ENCODE measurements around the gene SFT2D2.

SFT2D2 gene

DNA sequence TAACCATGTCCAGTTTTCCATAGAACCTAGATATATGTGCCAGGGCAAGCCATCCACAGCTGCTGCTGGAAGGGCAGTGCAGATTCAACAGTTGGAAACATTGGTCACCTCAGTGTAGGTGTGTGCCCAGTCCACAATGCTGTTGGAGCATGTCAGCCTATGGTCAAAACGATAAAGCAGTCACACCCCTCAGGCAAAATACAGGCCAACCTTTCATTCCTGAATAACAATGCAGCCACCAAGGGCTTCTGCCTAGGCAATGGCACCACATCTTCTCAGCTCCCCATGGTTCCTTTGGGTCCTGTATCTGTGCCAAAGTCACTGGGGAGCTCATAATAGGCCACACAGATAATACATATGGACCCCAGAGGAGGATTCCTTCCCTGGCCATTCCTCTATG is 39.8 kb downstream of the SFT2D2 start:
- DNase-seq (ENCODE audit: low read depth, low spot score) = no peak

DNA sequence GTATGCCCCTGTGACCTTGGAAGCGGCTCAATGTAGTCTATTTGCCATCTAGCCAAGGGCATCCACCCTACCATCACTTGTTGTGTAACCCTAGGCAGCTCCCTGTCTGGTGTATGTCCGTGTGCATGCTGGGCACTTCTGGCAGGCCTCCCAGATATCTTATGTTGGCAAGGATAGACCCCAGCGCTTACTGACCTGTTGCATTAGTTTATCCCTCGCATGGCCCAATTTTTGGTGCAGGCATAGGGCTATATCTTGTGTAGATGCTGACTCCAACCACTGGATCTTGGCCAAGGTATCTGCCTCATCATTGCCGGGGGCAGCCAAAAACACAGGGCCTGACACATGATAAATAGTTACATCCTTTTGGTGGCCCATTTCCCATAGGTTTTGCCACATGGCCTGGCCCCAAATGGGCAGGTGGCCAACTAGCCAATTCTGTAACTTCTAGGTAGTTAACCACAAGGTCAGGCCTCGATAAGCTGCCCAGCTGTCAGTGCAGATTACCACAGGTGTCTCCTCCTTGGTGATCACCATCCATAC is 40.9 kb downstream of the SFT2D2 start:
- DNase-seq (ENCODE audit: low read depth, low spot score) = no peak

DNA sequence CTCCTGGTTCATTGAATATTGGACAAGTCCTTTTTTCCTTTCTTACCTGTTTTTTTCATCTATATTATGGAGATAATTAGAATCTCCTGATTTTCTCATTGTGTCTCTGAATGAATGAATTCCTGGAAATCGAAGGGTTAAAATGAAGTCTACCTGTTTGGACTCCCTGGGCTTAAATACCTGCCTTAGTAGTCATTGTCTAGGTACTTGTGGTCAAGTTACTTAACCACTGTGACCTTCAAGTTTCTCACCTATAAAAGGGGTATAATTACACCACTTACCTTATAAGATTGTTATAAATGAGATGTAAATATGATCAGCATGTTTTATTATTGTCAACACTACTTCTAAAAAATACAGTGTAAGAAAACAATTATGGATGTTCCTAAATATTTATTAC is 45.8 kb downstream of the SFT2D2 start:
- DNase-seq (ENCODE audit: low read depth, low spot score) = no peak

DNA sequence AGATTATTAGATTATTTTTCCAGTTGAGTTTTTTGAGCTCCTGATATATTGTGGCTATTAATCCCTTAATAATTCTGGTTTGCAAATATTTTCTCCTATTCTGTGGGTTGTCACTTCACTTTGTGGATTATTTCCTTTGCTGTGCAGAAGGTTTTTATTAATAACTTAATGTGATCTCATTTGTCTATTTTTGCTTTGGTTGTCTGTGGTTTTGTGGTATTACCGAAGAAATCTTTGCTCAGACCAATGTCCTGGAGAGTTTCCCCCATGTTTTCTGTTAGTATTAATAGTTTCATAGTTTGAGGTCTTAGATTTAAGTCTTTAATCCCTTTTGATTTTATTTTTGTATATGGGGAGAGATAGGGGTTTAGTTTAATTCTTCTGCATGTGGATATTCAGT is 47.8 kb downstream of the SFT2D2 start:
- DNase-seq (ENCODE audit: low read depth, low spot score) = no peak

DNA sequence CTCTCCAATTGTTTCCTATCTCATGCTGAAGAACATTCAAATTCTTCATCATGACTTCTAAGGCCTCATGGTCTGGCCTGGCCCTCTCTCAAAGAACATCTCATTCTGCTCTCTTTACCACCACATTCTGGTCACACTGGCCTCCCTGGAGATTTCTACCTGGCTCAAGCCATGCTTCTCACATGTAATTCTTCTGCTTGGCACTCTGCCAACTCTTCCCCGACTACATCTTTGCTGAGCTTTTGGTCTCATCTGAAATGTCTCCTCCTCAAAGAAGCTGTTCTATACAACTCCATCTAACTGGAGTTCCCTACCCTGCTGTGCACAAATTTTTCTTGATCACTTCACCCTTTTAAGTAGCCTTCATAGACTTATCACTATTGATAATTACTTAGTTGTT is 53.4 kb downstream of the SFT2D2 start:
- no peak for DNase-seq (ENCODE audit: low read depth, low spot score)

DNA sequence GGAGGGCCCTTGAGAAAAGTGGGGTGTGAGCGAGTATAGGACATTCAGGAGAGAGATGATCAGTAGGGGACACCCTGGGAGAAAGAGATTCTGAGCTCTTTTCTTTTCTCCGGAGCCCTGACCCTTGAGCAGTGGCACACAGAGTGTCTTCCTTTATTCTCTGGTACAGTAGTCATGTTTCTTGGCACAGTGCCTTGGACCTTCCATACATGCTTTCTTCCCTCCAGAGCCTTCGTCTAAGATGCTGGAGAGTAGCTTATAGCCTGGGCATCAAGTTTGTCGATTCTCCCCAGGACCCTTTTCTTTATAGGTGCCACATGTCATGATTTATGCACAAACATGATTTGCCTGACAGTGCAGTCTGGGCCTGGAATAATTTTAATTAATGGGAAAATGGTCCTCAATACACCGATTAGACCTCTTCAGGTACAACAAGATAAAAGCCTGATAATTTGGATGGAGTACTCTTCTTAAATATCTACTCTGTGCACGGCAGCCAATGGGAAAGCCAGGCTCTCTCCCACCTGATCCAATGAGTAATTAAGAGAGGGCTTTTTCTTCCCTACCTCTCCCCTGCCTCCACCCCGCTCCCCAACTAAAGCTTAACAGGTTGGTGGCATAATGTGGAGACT is 54.6 kb downstream of the SFT2D2 start, which contains the start of gene TBX19:
Gene TBX19, plus strand, starts transcription at position 582 of the 632 bp plus-strand sequence. CDS start 214 bp downstream, outside the sequence.
- no peak for DNase-seq (ENCODE audit: low read depth, low spot score)

DNA sequence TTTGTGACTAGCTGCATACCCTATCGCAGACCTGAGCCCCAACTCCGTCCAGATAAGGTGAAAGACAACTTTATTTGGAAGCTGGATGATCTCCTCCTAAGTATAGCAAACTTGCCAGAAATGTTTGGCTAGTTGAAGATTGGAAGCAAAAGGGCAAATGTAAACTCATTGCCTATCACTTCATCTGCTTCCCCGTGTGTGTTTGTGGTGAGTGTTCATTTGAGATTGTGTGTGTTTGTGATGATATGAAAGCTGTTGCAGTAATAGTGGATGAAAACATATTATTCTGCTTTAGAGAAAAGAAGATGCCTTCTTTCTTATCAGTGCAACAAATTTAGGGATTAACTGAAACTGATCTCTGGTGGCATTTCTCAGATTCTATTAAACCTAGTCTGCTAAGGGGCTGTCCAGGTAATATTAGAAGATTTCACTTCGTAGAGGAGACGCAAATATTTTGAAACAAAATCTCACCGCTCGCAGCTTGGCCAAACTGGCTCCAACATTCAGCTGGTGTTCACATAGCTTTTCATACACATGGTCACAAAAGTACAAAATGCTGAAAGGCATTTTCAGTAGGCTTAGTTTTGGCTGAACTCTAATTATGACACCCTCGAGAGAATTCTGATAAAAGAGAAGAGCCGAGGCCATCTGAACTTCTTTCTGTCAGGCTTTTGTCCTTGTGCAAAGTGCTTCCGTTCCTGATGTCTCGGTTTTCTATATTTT is 56.0 kb downstream of the SFT2D2 start:
- DNase-seq (ENCODE audit: low read depth, low spot score) = no peak

DNA sequence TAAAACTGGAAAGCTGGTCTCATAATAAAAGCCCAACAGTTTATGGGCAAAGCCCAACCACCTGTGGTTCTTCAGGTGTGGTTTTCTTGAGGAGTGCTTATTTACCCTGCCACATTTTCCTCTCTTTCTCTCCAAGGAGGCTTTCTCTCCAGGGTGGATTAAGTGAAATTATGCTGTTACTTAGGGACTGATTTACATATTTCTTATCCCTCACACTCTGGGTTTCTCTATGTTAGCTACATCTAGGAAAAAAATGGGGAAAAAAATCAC is 59.7 kb downstream of the SFT2D2 start:
- DNase-seq (ENCODE audit: low read depth, low spot score) = no peak

DNA sequence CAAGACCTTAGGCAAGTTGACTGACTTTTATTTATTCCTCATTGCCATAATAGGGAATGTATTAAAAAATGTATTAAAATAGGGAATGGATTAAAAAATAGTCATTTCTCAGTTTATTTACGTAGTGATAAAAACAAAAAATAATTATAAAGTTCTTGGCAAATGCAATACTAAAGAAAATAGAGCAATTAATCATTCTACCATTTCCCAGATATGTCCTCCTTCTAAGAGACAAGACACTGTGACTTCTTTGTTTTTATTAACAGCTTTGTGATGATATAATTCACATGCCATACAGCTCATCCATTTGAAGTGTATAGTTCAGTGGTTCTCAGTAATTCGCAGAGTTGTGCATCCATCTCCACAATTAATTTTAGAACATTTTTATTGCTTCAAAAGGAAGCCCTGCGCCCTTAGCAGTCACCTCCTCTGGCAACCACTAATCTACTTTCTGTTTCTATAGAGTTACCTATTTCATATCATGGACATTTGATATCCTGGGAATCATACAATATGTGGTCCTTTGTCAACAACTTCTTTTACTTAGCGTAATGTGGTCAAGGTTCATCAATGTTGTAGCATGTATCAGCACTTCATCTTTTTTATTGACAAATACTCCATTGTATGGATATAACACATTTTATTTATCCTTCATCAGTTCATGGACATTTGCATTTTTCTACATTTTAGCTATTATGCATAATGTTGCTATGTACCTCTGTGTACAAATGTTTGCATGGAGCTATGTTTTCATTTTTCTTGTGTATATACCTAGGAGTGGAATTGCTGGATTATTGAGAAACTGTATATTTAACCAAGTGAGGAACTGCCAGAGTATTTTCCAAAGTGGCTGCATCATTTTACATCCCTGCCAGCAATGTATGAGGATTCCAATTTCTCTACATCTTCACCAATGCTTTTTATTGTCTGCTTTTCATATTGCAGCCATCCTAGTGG is 60.4 kb downstream of the SFT2D2 start:
- DNase-seq (ENCODE audit: low read depth, low spot score) = no peak

DNA sequence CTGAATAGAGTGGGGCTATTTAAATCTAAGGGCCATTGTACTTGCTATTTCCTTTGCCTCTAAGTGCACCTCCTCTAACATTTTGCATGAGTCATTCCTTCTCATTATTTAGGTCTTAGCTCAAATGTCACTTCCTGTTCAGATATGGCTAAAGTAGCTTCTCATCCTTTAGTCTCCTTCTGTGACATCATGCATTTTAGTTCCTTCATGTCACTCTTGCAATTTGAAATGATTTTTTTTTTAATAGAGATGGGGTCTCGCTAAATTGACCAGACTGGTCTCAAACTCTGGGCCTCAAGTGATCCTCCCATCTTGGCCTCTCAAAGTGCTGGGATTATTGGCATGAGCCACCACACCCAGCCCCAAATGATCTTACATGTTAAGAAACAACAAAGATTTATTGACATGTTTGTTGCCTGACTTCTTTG is 61.4 kb downstream of the SFT2D2 start:
- no peak for DNase-seq (ENCODE audit: low read depth, low spot score)

DNA sequence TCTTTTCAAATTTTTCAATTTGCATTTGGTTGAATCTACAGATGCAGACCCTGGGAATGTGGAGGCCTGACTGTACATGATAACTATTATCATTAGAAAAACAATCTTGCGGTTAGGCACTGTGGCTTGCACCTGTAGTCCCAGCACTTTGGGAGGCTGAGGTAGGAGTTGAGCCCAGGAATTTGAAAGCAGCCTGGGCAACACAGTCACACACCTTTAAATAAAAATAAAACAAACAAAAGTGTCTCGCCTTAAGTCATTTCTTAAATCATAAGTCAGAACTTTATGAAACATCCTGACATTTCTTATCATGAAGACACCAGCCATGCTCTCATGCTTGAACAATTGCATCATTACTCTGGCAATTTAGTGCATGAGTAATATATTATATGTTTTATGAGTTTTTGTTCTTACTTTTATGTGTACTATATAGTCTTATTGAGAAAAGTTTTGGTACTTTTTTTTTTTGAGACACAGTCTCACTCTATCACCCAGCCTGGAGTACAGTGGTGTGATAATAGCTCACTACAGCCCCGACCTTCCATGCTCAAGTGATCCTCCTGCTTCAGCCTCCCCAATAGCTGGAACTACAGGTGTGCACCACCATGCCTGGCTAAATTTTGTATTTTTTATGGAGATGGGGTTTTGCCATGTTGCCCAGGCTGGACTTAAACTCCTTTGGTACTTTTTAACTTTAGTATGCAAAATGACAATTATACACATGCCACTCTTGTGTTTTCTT is 62.7 kb downstream of the SFT2D2 start:
- DNase-seq (ENCODE audit: low read depth, low spot score) = no peak

DNA sequence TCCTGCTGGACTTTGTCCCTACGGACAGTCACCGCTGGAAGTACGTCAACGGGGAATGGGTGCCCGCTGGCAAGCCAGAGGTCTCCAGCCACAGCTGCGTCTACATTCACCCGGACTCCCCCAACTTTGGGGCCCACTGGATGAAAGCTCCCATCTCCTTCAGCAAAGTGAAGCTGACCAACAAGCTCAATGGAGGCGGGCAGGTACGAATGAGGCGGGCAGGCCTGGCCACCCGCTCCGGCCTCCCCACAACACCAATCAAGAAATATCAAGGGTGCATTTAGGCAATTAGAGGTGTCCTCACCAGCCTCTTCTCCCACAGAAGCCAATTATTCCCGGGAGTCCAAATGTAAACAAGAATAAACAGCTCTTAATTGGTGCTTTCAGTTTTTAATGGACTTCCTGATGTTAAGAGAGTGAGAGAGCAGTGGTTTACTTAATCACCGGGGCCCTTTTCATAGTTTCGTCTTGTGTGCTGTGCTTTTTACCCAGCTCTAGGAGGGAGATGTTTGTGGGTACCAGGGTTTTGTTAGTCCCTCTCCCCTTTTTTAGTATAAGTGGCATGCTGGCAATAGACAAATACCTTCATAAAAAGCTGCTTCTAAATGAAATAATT is 65.5 kb downstream of the SFT2D2 start:
- DNase-seq (ENCODE audit: low read depth, low spot score) = no peak

DNA sequence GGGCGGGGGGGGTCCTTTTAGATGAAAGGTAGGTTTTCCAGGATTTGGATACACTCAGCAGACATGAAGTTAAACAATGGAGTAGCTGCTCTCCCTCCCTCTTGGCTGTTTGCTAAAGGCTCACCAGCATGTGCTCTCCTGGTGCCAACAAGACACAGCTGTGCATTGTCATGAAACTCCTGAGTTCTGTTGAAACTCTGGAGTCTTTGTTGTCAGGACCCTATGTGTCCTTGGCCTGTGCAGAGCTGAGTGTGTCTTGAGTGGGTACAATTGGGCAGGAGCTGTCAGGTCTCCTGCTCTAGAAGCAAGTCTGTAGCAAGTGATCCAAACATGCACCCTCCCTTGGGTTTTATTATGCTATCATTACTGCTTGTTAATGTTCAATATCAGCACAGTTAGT is 67.6 kb downstream of the SFT2D2 start:
- DNase-seq (ENCODE audit: low read depth, low spot score) = no peak

DNA sequence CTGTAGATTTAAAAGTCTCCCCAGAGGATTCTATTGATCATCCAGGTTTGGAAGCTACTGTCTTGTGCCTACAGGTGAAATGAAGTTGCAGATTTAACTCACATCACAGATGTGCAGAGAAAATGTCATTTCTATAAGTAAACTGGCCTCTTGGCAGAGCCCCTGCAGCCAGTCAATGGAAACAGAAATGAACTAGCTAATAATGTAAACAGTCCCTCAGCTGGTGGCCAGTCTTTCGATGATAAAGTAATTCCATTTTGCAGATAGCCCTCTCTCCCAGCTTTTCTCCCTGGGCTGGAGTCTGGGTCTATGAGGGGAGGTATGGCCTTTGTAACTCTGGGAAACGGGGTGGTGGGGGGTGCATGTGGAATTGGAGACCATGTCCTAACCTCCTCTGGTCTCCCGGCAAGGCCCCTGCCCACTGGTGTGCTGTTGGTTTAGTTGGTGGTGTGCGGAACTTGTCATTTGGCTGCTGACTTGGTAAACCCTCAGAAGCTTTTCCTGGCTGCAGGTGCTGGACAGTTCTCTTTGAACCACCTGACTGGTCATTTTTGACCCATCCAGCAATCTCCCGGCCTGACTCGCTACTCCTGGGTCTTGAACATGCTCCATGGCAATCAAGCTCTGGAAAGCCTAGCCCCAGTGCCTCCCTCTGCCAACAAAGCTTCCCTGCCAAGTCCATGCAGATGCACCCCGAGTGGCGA is 69.8 kb downstream of the SFT2D2 start:
- DNase-seq (ENCODE audit: low read depth, low spot score) = no peak

DNA sequence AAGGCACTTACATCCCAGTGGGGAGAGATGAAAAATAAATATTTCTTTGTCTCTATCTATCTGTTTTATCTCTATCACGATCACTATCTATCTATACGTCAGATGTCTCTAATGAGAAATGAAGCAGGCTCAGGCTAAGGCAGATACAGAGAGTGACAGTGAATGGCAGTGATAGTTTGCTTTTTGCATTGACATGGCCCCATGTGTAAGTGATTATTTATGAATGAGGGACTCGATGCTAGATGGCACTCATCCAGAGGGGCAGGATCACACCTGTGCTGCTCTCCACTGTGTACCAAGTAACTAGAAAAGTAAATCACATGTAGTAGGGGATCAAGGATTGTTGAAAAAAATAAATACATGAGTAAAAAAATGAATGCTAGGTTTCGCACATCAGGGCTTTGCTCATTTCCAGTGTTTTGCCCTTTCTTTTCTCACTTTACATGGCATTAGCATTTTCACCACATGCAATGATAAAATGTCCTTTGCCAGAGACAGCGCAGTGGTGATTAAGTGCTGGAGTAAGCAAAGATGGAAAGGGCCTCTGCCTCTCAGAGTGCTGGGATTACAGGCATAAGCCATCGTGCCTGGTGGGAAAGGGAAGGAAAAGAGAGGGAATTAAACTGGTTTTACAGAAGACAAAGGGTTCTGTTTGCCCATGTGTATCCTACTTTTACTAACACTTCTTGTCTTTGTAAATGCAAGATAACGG is 71.4 kb downstream of the SFT2D2 start:
- no peak for DNase-seq (ENCODE audit: low read depth, low spot score)

DNA sequence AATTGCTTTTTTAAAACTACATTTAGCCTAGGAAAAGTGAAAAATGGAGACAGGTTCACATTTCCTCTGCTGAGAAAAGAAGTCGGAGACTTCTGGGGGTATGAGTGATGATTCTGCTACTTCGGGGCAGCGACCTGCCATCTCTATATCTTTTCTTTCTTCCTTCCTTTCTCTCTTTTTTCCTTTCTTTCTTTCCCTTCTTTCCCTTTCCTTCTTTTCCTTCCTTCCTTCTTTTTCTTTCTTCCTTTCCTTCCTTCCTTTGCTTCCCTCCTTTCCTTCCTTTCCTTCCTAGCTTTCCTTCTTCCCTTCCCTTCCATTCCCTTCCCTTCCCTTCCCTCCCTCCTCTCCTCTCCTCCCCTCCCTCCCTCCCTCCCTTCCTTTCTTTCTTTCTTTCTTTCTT is 72.6 kb downstream of the SFT2D2 start:
- no peak for DNase-seq (ENCODE audit: low read depth, low spot score)

DNA sequence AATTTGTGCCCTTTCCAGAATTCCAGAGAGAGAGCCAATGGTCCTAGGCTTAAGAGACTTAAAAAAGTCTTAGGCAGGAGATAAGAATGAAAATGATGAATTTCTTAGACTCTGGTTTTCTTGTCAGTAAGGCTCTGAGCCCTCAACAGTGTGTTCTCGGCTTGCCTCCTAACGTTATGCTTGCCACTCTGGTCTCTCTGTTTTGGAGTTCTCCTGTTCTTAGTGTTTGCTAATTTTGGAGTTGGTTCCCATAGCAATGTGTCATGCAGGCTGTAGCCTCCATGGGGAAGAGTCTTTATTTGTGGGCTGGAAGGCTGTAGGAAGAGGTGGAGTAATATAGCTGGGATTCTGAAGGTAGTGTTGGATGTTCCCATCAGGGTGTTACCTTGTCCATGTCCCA is 74.8 kb downstream of the SFT2D2 start:
- DNase-seq (ENCODE audit: low read depth, low spot score) = no peak

DNA sequence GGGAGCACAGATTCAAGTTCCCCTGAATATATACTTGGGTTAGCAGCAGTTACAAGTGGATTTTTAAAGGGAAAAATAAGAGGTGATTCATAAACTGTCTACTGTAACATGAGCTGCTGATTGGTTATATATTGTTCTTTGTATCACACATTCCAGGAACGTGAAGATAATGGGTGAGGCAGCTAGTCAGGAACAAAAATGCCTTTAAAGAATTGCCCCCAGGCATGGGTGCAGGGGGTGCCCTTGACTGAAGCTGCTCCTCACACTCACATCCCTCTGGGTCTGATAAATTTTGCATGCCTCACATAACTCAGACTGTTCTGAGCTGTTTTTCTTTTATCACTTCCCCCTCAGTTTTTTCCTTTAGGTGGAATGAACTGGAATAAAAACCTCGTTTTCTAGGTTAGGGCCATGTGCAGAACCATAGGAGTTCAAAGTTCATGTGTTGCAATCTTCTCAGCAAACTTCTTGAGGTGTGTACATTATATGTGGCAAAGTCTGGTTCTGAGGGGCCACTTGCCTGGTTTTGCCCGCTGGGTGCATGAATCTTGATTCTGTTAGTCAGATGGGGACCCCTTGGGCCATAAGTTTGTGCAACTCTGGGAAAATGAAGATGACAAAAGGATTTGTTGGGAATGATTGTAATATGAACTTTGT is 76.0 kb downstream of the SFT2D2 start:
- no peak for DNase-seq (ENCODE audit: low read depth, low spot score)
